ENCODE results near the gene NADSYN1. TPM values are rescaled to one million over a fixed set of nuclear protein-coding genes. Genes with fewer than 3 reads are reported as not detected.

The NADSYN1 gene
- total and polyA plus RNA-seq, 5 donors from 2014 or later = 35.1 to 151 (median 42.4) TPM

GRCh38 chr11:71544525-71545214, 91.7 kb downstream of the NADSYN1 start:
- Mint-ChIP-seq H3K4me1 (no peaks in the 10 kb centered on the region), H3K9me3 (peaks cover 0 to 7% (median 2%) of the 10 kb centered on the region in 7 donors), H3K27ac (no peak overlapping the region), H3K36me3 (peaks cover 3% of the 10 kb centered on the region), H3K27me3 (peaks cover 19% of the 10 kb centered on the region), H3K4me3 (no peak overlapping the region)
- no peak overlapping the region for H3K4me3 ChIP-seq (ENCODE audit: low read depth, low read length)
- no peaks in the 10 kb centered on the region for H3K4me1 ChIP-seq (ENCODE audit: control insufficient read depth, insufficient read depth, low read length, poor library complexity, severe bottlenecking)
- no peak overlapping the region for H3K27ac ChIP-seq (ENCODE audit: insufficient read depth, low read length, poor library complexity, severe bottlenecking)
- H3K9me3 ChIP-seq (ENCODE audit: control insufficient read depth in 2 of 2, low read length in 2 of 2) = peaks cover 0 to 7% of the 10 kb centered on the region in 2 experiments
- no peaks in the 10 kb centered on the region for H3K36me3 ChIP-seq (ENCODE audit: control insufficient read depth, insufficient read depth, low read length)
- no peaks in the 10 kb centered on the region for H3K27me3 ChIP-seq (ENCODE audit: control insufficient read depth, insufficient read depth, low read length)
- no peak for ATAC-seq (ENCODE audit: low read depth in 2 of 2)
- no peak for DNase-seq

DNA sequence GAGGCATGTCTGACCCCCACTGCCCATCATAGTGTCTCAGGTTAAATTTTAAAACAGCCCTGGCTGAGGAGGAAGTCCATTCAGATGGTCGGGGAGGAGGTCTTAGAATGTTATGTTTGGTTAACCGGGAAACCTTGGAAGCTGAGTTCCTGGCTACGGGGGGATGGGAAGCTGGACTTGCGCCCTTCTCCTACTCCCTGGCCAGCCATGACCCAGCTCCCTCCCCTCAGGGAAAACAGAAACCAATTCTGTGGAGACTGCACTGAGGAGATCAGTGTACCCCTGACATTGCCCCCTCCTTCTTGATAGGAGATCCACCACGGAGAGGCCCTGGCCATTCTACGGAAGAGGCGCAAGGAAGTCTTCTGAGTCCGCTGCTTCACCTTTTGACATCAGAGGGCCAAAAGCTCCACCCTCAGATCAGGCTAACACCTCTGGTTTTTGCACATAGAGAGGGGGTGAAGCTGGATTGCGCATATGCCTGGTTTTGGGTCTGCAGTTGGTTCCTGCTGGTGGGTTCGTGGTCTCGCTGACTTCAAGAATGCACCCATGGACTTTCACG, 92.5 kb downstream of the NADSYN1 start:
- Mint-ChIP-seq H3K4me3 (no peak overlapping the region), H3K27ac (no peak overlapping the region), H3K27me3 (peaks cover 19% of the 10 kb centered on the region), H3K9me3 (peaks cover 0 to 7% (median 2%) of the 10 kb centered on the region in 7 donors), H3K36me3 (peaks cover 3% of the 10 kb centered on the region), H3K4me1 (no peaks in the 10 kb centered on the region)
- Histone ChIP-seq H3K27me3 (ENCODE audit: control insufficient read depth, insufficient read depth, low read length) (no peaks in the 10 kb centered on the region), H3K4me1 (ENCODE audit: control insufficient read depth, insufficient read depth, low read length, poor library complexity, severe bottlenecking) (no peaks in the 10 kb centered on the region), H3K4me3 (ENCODE audit: low read depth, low read length) (no peak overlapping the region), H3K27ac (ENCODE audit: insufficient read depth, low read length, poor library complexity, severe bottlenecking) (no peak overlapping the region), H3K36me3 (ENCODE audit: control insufficient read depth, insufficient read depth, low read length) (no peaks in the 10 kb centered on the region), H3K9me3 (ENCODE audit: control insufficient read depth in 2 of 2, low read length in 2 of 2) (peaks cover 0 to 7% of the 10 kb centered on the region in 2 experiments)
- ATAC-seq (ENCODE audit: low read depth in 2 of 2) (no peak), DNase-seq (no peak)

GRCh38 chr11:71548120-71548519, 95.1 kb downstream of the NADSYN1 start, which contains the start of gene KRTAP5-9:
Gene KRTAP5-9 (plus strand): TSS chr11:71548420. CDS start chr11:71548658, 238 bp downstream.
- Mint-ChIP-seq H3K27me3 (peaks cover 13% of the 10 kb centered on the region), H3K4me3 (no peak within 1 kb of the TSS), H3K36me3 (no peaks in the 10 kb centered on the region), H3K27ac (no peak within 1 kb of the TSS), H3K9me3 (peaks cover 0 to 5% (median 0%) of the 10 kb centered on the region in 7 donors), H3K4me1 (no peaks in the 10 kb centered on the region)
- no peak for ATAC-seq (ENCODE audit: low read depth in 2 of 2)
- Histone ChIP-seq H3K4me1 (ENCODE audit: control insufficient read depth, insufficient read depth, low read length, poor library complexity, severe bottlenecking) (no peaks in the 10 kb centered on the region), H3K9me3 (ENCODE audit: control insufficient read depth in 2 of 2, low read length in 2 of 2) (no peaks in the 10 kb centered on the region), H3K4me3 (ENCODE audit: low read depth, low read length) (no peak within 1 kb of the TSS), H3K27ac (ENCODE audit: insufficient read depth, low read length, poor library complexity, severe bottlenecking) (no peak within 1 kb of the TSS), H3K27me3 (ENCODE audit: control insufficient read depth, insufficient read depth, low read length) (no peaks in the 10 kb centered on the region), H3K36me3 (ENCODE audit: control insufficient read depth, insufficient read depth, low read length) (no peaks in the 10 kb centered on the region)
- DNase-seq = no peak

DNA sequence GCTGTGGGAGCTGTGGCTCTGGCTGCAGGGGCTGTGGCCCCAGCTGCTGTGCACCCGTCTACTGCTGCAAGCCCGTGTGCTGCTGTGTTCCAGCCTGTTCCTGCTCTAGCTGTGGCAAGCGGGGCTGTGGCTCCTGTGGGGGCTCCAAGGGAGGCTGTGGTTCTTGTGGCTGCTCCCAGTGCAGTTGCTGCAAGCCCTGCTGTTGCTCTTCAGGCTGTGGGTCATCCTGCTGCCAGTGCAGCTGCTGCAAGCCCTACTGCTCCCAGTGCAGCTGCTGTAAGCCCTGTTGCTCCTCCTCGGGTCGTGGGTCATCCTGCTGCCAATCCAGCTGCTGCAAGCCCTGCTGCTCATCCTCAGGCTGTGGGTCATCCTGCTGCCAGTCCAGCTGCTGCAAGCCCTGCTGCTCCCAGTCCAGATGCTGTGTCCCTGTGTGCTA, 95.7 kb downstream of the NADSYN1 start:
- H3K27ac ChIP-seq (ENCODE audit: insufficient read depth, low read length, poor library complexity, severe bottlenecking) = no peak overlapping the region
- Mint-ChIP-seq H3K27ac (no peak overlapping the region), H3K27me3 (peaks cover 12% of the 10 kb centered on the region), H3K9me3 (peaks cover 0 to 3% (median 0%) of the 10 kb centered on the region in 7 donors), H3K4me1 (no peaks in the 10 kb centered on the region), H3K4me3 (no peak overlapping the region), H3K36me3 (no peaks in the 10 kb centered on the region)
- no peaks in the 10 kb centered on the region for H3K36me3 ChIP-seq (ENCODE audit: control insufficient read depth, insufficient read depth, low read length)
- no peaks in the 10 kb centered on the region for H3K9me3 ChIP-seq (ENCODE audit: control insufficient read depth in 2 of 2, low read length in 2 of 2)
- ATAC-seq (ENCODE audit: low read depth in 2 of 2) (no peak), DNase-seq (no peak)
- no peaks in the 10 kb centered on the region for H3K4me1 ChIP-seq (ENCODE audit: control insufficient read depth, insufficient read depth, low read length, poor library complexity, severe bottlenecking)
- H3K4me3 ChIP-seq (ENCODE audit: low read depth, low read length) = no peak overlapping the region
- H3K27me3 ChIP-seq (ENCODE audit: control insufficient read depth, insufficient read depth, low read length) = no peaks in the 10 kb centered on the region

Other genes starting within 250 kb of the NADSYN1 start
- not detected for gene SHANK2, start 200.6 kb upstream of the NADSYN1 start, total RNA-seq
- gene SHANK2, start 200.6 kb upstream of the NADSYN1 start, polyA plus RNA-seq = not detected
- 21.1 TPM for gene DHCR7, start 4.8 kb upstream of the NADSYN1 start, total RNA-seq
- 10 to 100 TPM; 11.2 to 17.2 (median 14.7) TPM for gene DHCR7, start 4.8 kb upstream of the NADSYN1 start, polyA plus RNA-seq
- gene KRTAP5-7, start 74.1 kb downstream of the NADSYN1 start, total RNA-seq = not detected
- gene KRTAP5-7, start 74.1 kb downstream of the NADSYN1 start, polyA plus RNA-seq = not detected
- gene KRTAP5-8, start 84.8 kb downstream of the NADSYN1 start, total RNA-seq = 0.35 TPM
- not detected for gene KRTAP5-8, start 84.8 kb downstream of the NADSYN1 start, polyA plus RNA-seq
- gene KRTAP5-9, start 95.2 kb downstream of the NADSYN1 start, total RNA-seq = 0.35 TPM
- gene KRTAP5-9, start 95.2 kb downstream of the NADSYN1 start, polyA plus RNA-seq = not detected
- not detected for gene KRTAP5-10, start 112.4 kb downstream of the NADSYN1 start, total RNA-seq
- gene KRTAP5-10, start 112.4 kb downstream of the NADSYN1 start, polyA plus RNA-seq = not detected
- not detected for gene KRTAP5-11, start 129.7 kb downstream of the NADSYN1 start, total RNA-seq
- gene KRTAP5-11, start 129.7 kb downstream of the NADSYN1 start, polyA plus RNA-seq = not detected